ENCODE results near the gene USP31. TPM values are rescaled to one million over a fixed set of nuclear protein-coding genes. Genes with fewer than 3 reads are reported as not detected.

The USP31 gene
- total RNA-seq, 4 donors from 2014 or later, result 9.2 to 14.6 (median 12.4) TPM

DNA sequence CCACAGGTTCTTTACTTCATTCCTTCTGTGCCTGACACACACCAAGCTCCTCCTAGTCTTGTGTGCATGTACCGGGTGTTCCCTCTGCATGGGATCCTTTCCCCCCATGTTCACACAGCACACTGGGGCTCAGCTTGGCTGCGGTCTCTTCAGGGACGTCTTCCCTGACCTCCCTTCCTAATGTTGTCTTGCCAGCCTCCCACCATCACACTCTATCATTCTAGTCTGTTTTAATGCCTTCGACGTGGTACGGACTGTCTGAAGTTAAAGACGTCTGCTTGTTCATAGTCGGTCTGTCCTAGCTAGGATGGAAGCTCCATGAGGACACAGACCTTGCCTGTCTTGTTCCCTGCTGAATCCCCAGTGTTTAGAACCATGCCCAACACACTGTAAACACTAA is 60.1 kb downstream of the USP31 start:
- peaks cover 0 to 52% (median 0%) of the 10 kb centered on the region in 3 donors for H3K36me3 ChIP-seq
- TF ChIP-seq POLR2A (IDR thresholded peaks at IDR 0.05), result no peak
- TF ChIP-seq, protein P1, sequence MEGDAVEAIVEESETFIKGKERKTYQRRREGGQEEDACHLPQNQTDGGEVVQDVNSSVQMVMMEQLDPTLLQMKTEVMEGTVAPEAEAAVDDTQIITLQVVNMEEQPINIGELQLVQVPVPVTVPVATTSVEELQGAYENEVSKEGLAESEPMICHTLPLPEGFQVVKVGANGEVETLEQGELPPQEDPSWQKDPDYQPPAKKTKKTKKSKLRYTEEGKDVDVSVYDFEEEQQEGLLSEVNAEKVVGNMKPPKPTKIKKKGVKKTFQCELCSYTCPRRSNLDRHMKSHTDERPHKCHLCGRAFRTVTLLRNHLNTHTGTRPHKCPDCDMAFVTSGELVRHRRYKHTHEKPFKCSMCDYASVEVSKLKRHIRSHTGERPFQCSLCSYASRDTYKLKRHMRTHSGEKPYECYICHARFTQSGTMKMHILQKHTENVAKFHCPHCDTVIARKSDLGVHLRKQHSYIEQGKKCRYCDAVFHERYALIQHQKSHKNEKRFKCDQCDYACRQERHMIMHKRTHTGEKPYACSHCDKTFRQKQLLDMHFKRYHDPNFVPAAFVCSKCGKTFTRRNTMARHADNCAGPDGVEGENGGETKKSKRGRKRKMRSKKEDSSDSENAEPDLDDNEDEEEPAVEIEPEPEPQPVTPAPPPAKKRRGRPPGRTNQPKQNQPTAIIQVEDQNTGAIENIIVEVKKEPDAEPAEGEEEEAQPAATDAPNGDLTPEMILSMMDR (IDR thresholded peaks at IDR 0.05), result no peak
- no peak for TF ChIP-seq EP300 (IDR thresholded peaks at IDR 0.05)
- DNase-seq (ENCODE audit: low spot score in 2 of 2), result no peak

DNA sequence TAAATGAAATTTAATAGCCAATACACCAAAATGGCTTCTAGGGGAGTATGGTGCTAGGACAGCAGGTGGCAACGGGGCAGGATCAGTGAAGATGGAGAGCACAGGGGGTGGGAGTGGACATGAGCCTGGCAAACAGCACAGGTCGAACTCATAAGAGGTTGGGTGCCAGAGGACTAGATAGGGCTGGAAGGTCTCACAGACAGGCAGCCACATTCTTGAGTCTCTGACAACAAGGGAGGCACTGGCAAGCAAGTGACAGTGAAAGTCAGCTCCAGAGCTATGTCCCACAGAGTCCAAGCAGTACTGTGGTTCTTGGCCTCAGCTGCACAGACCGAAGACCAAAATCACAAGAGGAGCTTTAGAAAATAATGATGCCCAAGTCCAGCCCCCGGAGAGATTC is 61.2 kb downstream of the USP31 start:
- H3K9me3 ChIP-seq, result no peaks in the 10 kb centered on the region
- H3K4me3 ChIP-seq, result no peak overlapping the region
- WGBS, 2 donors, result 83 to 84% methylated on average over 4 of the region's 4 CpGs
- TF ChIP-seq EP300 (IDR thresholded peaks at IDR 0.05) (no peak), POLR2A (IDR thresholded peaks at IDR 0.05) (no peak)
- TF ChIP-seq, protein P1 (IDR thresholded peaks at IDR 0.05), result no peak
- DNase-seq (ENCODE audit: low spot score in 2 of 2), result no peak
- H3K4me1 ChIP-seq, result no peaks in the 10 kb centered on the region
- H3K36me3 ChIP-seq, result peaks cover 0 to 49% (median 0%) of the 10 kb centered on the region in 3 donors
- H3K27ac ChIP-seq, result no peak overlapping the region
- H3K27me3 ChIP-seq, result no peaks in the 10 kb centered on the region

More for the DNA sequence above, 60.1 kb downstream of the USP31 start:
- WGBS, 2 donors, result 85 to 90% methylated on average over 8 of the region's 8 CpGs
- no peak overlapping the region for H3K4me3 ChIP-seq
- no peaks in the 10 kb centered on the region for H3K27me3 ChIP-seq
- no peak overlapping the region for H3K27ac ChIP-seq
- no peaks in the 10 kb centered on the region for H3K4me1 ChIP-seq
- H3K9me3 ChIP-seq, result no peaks in the 10 kb centered on the region

DNA sequence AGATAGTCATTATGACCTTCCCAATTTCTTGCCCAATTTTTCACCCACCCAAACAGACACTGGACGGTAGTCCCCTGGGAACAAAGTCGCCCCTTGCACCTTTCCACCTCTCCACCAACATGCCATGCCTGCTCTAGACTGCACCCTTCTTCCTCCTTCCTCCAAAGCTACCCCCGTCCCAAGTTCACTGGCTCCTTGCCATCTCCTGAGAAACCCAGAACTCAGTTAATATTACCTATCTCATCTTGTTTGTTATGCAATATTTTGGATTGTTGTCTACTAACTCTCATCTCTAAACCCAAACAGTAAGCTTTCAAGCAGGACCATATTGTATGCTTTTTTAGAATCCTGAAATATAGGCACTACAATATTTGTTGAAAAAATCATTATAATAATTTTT is 63.3 kb downstream of the USP31 start:
- peaks cover 0 to 61% (median 0%) of the 10 kb centered on the region in 3 donors for H3K36me3 ChIP-seq
- H3K4me1 ChIP-seq, result no peaks in the 10 kb centered on the region
- no peak overlapping the region for H3K27ac ChIP-seq
- no peak for DNase-seq (ENCODE audit: low spot score in 2 of 2)
- H3K4me3 ChIP-seq, result no peak overlapping the region
- 86 to 87% methylated on average over 3 of the region's 3 CpGs for WGBS, 2 donors
- no peaks in the 10 kb centered on the region for H3K27me3 ChIP-seq
- TF ChIP-seq POLR2A (IDR thresholded peaks at IDR 0.05) (no peak), EP300 (IDR thresholded peaks at IDR 0.05) (no peak)
- TF ChIP-seq, protein P1 (IDR thresholded peaks at IDR 0.05), result no peak
- H3K9me3 ChIP-seq, result no peaks in the 10 kb centered on the region

DNA sequence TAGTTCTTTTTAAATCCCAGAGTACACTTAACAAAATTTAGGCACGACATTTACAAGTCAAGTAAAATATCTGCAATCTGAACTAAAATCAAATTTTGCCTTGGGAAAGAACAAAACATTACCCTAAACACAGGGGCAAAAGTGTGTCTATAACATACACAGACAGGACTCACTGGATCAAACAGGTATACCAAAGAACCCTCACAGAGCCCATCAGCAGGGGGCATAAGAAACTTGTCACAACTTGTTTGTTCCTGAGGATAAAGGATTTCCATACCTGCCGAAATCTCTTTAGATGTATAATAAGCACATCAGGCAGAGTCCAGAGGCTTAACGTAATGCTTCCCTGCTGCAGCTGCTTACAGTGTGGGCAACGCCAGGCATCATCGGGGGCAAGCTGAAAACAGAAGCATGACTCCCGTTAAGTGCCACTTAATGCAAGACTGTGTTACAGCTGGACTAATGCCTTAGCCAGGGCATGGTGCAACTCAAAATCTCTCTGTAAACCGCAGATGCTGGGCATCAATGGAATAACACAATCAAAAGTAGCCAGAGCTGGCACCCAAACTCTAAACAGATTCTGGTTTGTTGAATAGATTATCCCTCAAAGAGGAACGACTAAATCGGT is 67.0 kb downstream of the USP31 start:
- Histone ChIP-seq H3K36me3 (peaks cover 0 to 65% (median 4%) of the 10 kb centered on the region in 3 donors), H3K4me1 (no peaks in the 10 kb centered on the region), H3K27me3 (no peaks in the 10 kb centered on the region), H3K27ac (no peak overlapping the region), H3K4me3 (no peak overlapping the region), H3K9me3 (no peaks in the 10 kb centered on the region)
- WGBS, 2 donors, result 89 to 92% methylated on average over 9 of the region's 9 CpGs
- TF ChIP-seq POLR2A (IDR thresholded peaks at IDR 0.05), result no peak
- TF ChIP-seq EP300 (IDR thresholded peaks at IDR 0.05), result no peak
- TF ChIP-seq, protein P1 (IDR thresholded peaks at IDR 0.05), result no peak
- no peak for DNase-seq (ENCODE audit: low spot score in 2 of 2)

DNA sequence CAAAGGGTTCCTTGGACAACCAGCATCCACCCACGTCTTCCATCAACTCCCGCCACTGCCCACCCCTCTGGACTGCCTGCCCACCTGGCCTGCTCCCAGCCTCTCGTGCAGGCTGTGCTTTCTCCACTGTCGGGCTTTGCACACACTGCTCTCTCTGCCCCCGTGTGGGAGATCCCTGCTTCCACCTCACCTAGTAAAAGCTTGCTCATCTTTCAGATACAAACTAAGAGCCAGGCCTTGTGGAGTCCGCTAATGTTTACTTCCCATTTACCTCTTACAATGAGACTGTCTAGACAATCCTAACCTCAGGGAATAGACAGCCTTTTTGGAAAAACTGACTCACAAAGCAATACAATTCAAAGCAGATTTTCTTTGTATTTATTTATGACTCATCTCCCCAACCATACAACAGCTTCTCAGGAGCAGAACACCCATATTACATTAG is 67.6 kb downstream of the USP31 start:
- H3K27me3 ChIP-seq, result no peaks in the 10 kb centered on the region
- DNase-seq (ENCODE audit: low spot score in 2 of 2), result no peak
- no peak overlapping the region for H3K4me3 ChIP-seq
- TF ChIP-seq, protein P1 (IDR thresholded peaks at IDR 0.05), result no peak
- no peak for TF ChIP-seq POLR2A (IDR thresholded peaks at IDR 0.05)
- TF ChIP-seq EP300 (IDR thresholded peaks at IDR 0.05), result no peak
- peaks cover 0 to 65% (median 4%) of the 10 kb centered on the region in 3 donors for H3K36me3 ChIP-seq
- WGBS, 2 donors, result 72 to 76% methylated on average over 6 of the region's 6 CpGs
- no peak overlapping the region for H3K27ac ChIP-seq
- H3K4me1 ChIP-seq, result no peaks in the 10 kb centered on the region
- H3K9me3 ChIP-seq, result no peaks in the 10 kb centered on the region

Data from tibial nerve (tissue), 4 donors.